Epithelial cell of esophagus (primary cell): Measurements from ENCODE around the gene NRXN3.

Experiments
- DNase-seq: peaks from one replicate; pipeline ENCODE4 v3.0.0; 2010; ENCODE audit warnings: low read depth
- H3K4me3 ChIP-seq: 2 replicates; pipeline ENCODE4 v1.5.1; 2011; ENCODE audit warnings: mild to moderate bottlenecking, low read length, control low read depth
- TF ChIP-seq, protein P1 (sequence below): IDR thresholded peaks from 2 replicates; pipeline ENCODE4 v1.5.1; 2011; ENCODE audit warnings: low read depth, mild to moderate bottlenecking, low read length, control low read depth, inconsistent platforms; ENCODE audit not compliant: insufficient read depth; ENCODE audit errors: missing control alignments

The NRXN3 gene

DNA sequence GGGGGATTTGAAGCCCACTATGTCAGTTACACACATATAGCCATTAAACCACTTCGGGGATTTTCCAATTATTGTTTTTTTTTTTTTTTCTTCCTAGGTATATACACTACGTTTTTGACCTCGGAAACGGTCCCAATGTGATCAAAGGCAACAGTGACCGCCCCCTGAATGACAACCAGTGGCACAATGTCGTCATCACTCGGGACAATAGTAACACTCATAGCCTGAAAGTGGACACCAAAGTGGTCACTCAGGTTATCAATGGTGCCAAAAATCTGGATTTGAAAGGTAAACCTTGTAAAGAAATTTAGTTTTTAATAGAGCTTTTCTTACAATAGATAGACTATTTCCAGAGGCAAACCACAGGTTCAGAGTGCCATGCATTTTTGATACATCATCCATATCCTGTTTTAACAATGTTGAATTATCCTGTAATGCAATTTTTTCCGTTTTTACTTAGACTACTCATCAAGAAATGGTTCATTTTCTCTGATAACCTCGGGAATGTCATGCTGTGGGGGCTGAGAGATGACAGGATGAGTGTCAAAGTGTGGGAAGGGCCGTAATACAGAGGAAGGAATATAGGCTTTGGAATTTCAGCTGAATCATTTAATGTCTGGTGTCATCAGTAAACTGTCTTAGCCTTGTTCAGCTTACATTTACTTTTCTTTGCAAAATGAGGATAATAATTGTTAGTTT, 797.1 kb downstream of the NRXN3 start:
- TF ChIP-seq, protein P1, sequence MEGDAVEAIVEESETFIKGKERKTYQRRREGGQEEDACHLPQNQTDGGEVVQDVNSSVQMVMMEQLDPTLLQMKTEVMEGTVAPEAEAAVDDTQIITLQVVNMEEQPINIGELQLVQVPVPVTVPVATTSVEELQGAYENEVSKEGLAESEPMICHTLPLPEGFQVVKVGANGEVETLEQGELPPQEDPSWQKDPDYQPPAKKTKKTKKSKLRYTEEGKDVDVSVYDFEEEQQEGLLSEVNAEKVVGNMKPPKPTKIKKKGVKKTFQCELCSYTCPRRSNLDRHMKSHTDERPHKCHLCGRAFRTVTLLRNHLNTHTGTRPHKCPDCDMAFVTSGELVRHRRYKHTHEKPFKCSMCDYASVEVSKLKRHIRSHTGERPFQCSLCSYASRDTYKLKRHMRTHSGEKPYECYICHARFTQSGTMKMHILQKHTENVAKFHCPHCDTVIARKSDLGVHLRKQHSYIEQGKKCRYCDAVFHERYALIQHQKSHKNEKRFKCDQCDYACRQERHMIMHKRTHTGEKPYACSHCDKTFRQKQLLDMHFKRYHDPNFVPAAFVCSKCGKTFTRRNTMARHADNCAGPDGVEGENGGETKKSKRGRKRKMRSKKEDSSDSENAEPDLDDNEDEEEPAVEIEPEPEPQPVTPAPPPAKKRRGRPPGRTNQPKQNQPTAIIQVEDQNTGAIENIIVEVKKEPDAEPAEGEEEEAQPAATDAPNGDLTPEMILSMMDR: no peak
- peak; percentile 15 for DNase-seq
- H3K4me3 ChIP-seq: no peak overlapping the region

- TF ChIP-seq, protein P1: no peak
- no peak overlapping the region for H3K4me3 ChIP-seq
- peak; percentile 4 for DNase-seq
These were observed 798.1 kb downstream of the NRXN3 start for GRCh38 chr14:78968265-78968664.

GRCh38 chr14:78970677-78971076, 800.5 kb downstream of the NRXN3 start:
- TF ChIP-seq, protein P1: no peak

DNA sequence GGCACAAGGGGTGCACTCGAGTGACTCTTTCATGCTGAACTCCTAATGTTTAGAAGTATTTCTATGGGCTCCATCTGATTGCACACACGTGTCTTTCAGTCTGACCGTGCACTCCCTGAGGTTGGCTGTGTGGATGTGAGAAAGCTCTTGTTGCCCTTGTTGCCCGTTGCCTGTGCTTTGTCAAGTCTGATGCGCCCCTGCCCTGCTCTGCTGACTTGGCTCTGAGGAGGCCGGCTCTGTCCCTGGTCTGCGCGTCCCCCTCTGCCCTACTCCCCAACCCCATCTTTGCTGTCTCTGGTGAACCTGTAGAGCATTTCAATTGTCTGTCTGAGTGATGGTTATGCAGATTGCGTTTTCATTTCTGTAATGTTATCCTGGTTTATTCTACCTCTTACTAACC, 802.3 kb downstream of the NRXN3 start:
- TF ChIP-seq, protein P1: no peak
- DNase-seq: no peak
- no peak overlapping the region for H3K4me3 ChIP-seq

More at GRCh38 chr14:78970677-78971076, 800.5 kb downstream of the NRXN3 start:
- no peak for DNase-seq
- no peak overlapping the region for H3K4me3 ChIP-seq

GRCh38 chr14:78974691-78975090, 804.5 kb downstream of the NRXN3 start:
- TF ChIP-seq, protein P1: no peak
- DNase-seq: peak; percentile 67
- H3K4me3 ChIP-seq: no peak overlapping the region

- H3K4me3 ChIP-seq: no peak overlapping the region
- DNase-seq: no peak
- TF ChIP-seq, protein P1: no peak
These were observed 805.6 kb downstream of the NRXN3 start for GRCh38 chr14:78975734-78976133.

DNA sequence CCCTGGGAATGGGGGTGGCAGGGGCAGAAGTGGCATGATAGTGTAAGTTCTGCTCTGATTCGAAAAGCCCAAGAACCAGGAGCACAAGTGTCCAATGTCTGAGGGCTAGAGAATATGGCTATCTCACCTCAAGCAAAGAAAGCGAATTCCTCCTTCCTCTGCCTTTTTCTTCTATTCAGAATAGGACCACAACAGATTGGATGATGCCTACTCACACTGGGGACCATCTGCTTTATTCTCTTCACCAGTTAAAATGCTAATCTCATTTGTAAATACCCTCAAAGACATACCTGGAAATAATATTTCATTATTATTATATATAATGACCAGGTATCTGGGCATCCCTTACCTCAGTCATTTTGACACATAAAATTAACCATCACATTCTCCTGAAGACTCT, 808.7 kb downstream of the NRXN3 start:
- no peak for DNase-seq
- H3K4me3 ChIP-seq: no peak overlapping the region
- TF ChIP-seq, protein P1: no peak
